Measurements from ENCODE around the gene FLOT1. TPM values are rescaled to one million over a fixed set of nuclear protein-coding genes. Genes with fewer than 3 reads are reported as not detected.
"Not testable (repeated sequence)": the region's sequence is repeated elsewhere in the genome, so short reads cannot be mapped to it uniquely, and the experiment has no call there.

Gene FLOT1
- total RNA-seq, 1 donor = 50.6 TPM

- DNase-seq (ENCODE audit: low read depth in 2 of 3, low spot score in 2 of 3) = not testable (repeated sequence)
Observed at GRCh38 chr6:30723843-30724741, 18.4 kb downstream of the FLOT1 start.

- DNase-seq (ENCODE audit: low read depth in 2 of 3, low spot score in 2 of 3) = not testable (repeated sequence)
Observed at GRCh38 chr6:30723159-30723842, 19.2 kb downstream of the FLOT1 start.

GRCh38 chr6:30722280-30723112, 20.0 kb downstream of the FLOT1 start:
- DNase-seq (ENCODE audit: low read depth in 2 of 3, low spot score in 2 of 3) = peak; percentile 74 to 87 (median 83)

- DNase-seq (ENCODE audit: low read depth in 2 of 3, low spot score in 2 of 3) = not testable (repeated sequence)
Observed at GRCh38 chr6:30722025-30722279, 20.5 kb downstream of the FLOT1 start.

- peak; percentile 94 to 96 (median 94) for DNase-seq (ENCODE audit: low read depth in 2 of 3, low spot score in 2 of 3)
Observed at GRCh38 chr6:30721198-30722024, 21.1 kb downstream of the FLOT1 start.

- DNase-seq (ENCODE audit: low read depth in 2 of 3, low spot score in 2 of 3) = peak in 1 of 3 donors; percentile 73
Observed at GRCh38 chr6:30720738-30721197, 21.7 kb downstream of the FLOT1 start.

GRCh38 chr6:30719791-30720737, 22.4 kb downstream of the FLOT1 start, which contains the start of gene TUBB:
TSS of gene TUBB (plus strand) at chr6:30720352. CDS start at chr6:30720507, 155 bp downstream.
- DNase-seq (ENCODE audit: low read depth in 2 of 3, low spot score in 2 of 3) = peak; percentile 84 to 98 (median 96)

GRCh38 chr6:30719356-30719755, 23.1 kb downstream of the FLOT1 start:
- DNase-seq (ENCODE audit: low read depth in 2 of 3, low spot score in 2 of 3) = no peak

- DNase-seq (ENCODE audit: low read depth in 2 of 3, low spot score in 2 of 3) = not testable (repeated sequence)
Observed at GRCh38 chr6:30717845-30718720, 24.4 kb downstream of the FLOT1 start.

GRCh38 chr6:30717129-30717844, 25.2 kb downstream of the FLOT1 start, which contains the start of gene MDC1:
TSS of gene MDC1 (minus strand) at chr6:30717281. CDS start at chr6:30715175, 2,106 bp downstream.
- DNase-seq (ENCODE audit: low read depth in 2 of 3, low spot score in 2 of 3) = peak; percentile 95 to 100 (median 100)

GRCh38 chr6:30716879-30717128, 25.7 kb downstream of the FLOT1 start:
- DNase-seq (ENCODE audit: low read depth in 2 of 3, low spot score in 2 of 3) = no peak

GRCh38 chr6:30714263-30714662, 28.2 kb downstream of the FLOT1 start:
- DNase-seq (ENCODE audit: low read depth in 2 of 3, low spot score in 2 of 3) = no peak

- DNase-seq (ENCODE audit: low read depth in 2 of 3, low spot score in 2 of 3) = no peak
Observed at GRCh38 chr6:30712441-30712945, 30.0 kb downstream of the FLOT1 start.

GRCh38 chr6:30711758-30712380, 30.6 kb downstream of the FLOT1 start:
- DNase-seq (ENCODE audit: low read depth in 2 of 3, low spot score in 2 of 3) = peak in 1 of 3 donors; percentile 36

- DNase-seq (ENCODE audit: low read depth in 2 of 3, low spot score in 2 of 3) = no peak
Observed at GRCh38 chr6:30709101-30709868, 33.2 kb downstream of the FLOT1 start.

GRCh38 chr6:30707281-30707850, 35.1 kb downstream of the FLOT1 start:
- no peak for DNase-seq (ENCODE audit: low read depth in 2 of 3, low spot score in 2 of 3)
